Measurements from ENCODE around the gene PSMB10. TPM values are rescaled to one million over a fixed set of nuclear protein-coding genes. Genes with fewer than 3 reads are reported as not detected.

Gene PSMB10
- total RNA-seq, 1 experiment from 2014 or later: 41.0 TPM

- Histone ChIP-seq H3K27me3 (ENCODE audit: insufficient read depth, low read length) (no peaks in the 10 kb centered on the region), H3K9me2 (ENCODE audit: insufficient read depth) (no peaks in the 10 kb centered on the region), H3K9ac (ENCODE audit: low read length) (no peak overlapping the region), H3K36me3 (ENCODE audit: control insufficient read depth in 1 of 2, insufficient read depth in 2 of 2, low read length in 2 of 2) (peaks cover 6 to 8% of the 10 kb centered on the region in 2 experiments; a peak in 2 of 4 replicates), H3K4me3 (replicated peaks in 1 of 2; ENCODE audit: low read depth in 1 of 2, low read length in 2 of 2) (no peak overlapping the region), H4K20me1 (ENCODE audit: insufficient read depth) (no peaks in the 10 kb centered on the region), H3K9me3 (ENCODE audit: control insufficient read depth in 1 of 2, insufficient read depth in 1 of 2, low read depth in 1 of 2, low read length in 2 of 2) (no peaks in the 10 kb centered on the region), H2AFZ (ENCODE audit: low read depth, low read length, poor library complexity, severe bottlenecking) (no peak overlapping the region), H3K27ac (ENCODE audit: low read depth, low read length) (no peak overlapping the region), H3K79me2 (ENCODE audit: insufficient read depth, low read length) (peaks cover 32% of the 10 kb centered on the region), H3K4me1 (ENCODE audit: control insufficient read depth in 1 of 2, insufficient read depth in 2 of 2, low read length in 2 of 2) (peaks cover 18 to 20% of the 10 kb centered on the region in 2 experiments), H3K4me2 (ENCODE audit: low read length) (no peak overlapping the region)
- no TSS peak for BruUV-seq (replicated peaks)
- ATAC-seq: no peak
- no peak for DNase-seq (ENCODE audit: low read depth, low spot score)
- TF ChIP-seq SRF (IDR thresholded peaks at IDR 0.05; ENCODE audit: low read depth) (no peak), YY1 (IDR thresholded peaks at IDR 0.05; ENCODE audit: extremely low read depth, insufficient replicate concordance, low read depth, low read length) (no peak), EGR1 (IDR thresholded peaks at IDR 0.05; ENCODE audit: low read depth) (no peak), CEBPB (IDR thresholded peaks at IDR 0.05; ENCODE audit: low read depth) (no peak), POLR2A (IDR thresholded peaks at IDR 0.05; ENCODE audit: borderline replicate concordance, extremely low read depth, insufficient read depth, insufficient read length) (no peak), MAX (IDR thresholded peaks at IDR 0.05) (no peak), FOSL1 (IDR thresholded peaks at IDR 0.05; ENCODE audit: low read depth) (no peak), RAD21 (IDR thresholded peaks at IDR 0.05; ENCODE audit: low read depth) (no peak), CTCF (IDR thresholded peaks at IDR 0.05 in 2 of 3, conservative IDR thresholded peaks at IDR 0.05 in 1 of 3; ENCODE audit: borderline replicate concordance in 1 of 3, insufficient read depth in 1 of 3, low read depth in 2 of 3, low read length in 2 of 3) (no peak)
- intact Hi-C loops (cut with micrococcal nuclease): no loop called here
- ChIA-PET CTCF (no interaction called here), POLR2A (no interaction called here), RAD21 (ENCODE audit: low non-redundant PET in 1 of 2, low total read pairs in 2 of 2, uncharacterized antibody in 2 of 2, unreplicated experiment in 2 of 2) (no interaction called here)
These were observed 26.6 kb upstream of the PSMB10 start for GRCh38 chr16:67963292-67963661.

- H3K36me3 ChIP-seq (ENCODE audit: control insufficient read depth in 1 of 2, insufficient read depth in 2 of 2, low read length in 2 of 2): peaks cover 8 to 10% of the 10 kb centered on the region in 2 experiments; a peak in 2 of 4 replicates
- no peaks in the 10 kb centered on the region for H3K9me2 ChIP-seq (ENCODE audit: insufficient read depth)
- CTCF ChIA-PET: no interaction called here
- H3K4me2 ChIP-seq (ENCODE audit: low read length): no peak overlapping the region
- ATAC-seq (no peak), DNase-seq (ENCODE audit: low read depth, low spot score) (no peak)
- peaks cover 21% of the 10 kb centered on the region; the same call in 1 of the 2 replicates for H3K79me2 ChIP-seq (ENCODE audit: insufficient read depth, low read length)
- RAD21 ChIA-PET (ENCODE audit: low non-redundant PET in 1 of 2, low total read pairs in 2 of 2, uncharacterized antibody in 2 of 2, unreplicated experiment in 2 of 2): no interaction called here
- H3K27ac ChIP-seq (ENCODE audit: low read depth, low read length): no peak overlapping the region
- H4K20me1 ChIP-seq (ENCODE audit: insufficient read depth): no peaks in the 10 kb centered on the region
- no TSS peak for BruUV-seq (replicated peaks)
- H3K27me3 ChIP-seq (ENCODE audit: insufficient read depth, low read length): no peaks in the 10 kb centered on the region
- intact Hi-C loops (cut with micrococcal nuclease): no loop called here
- peaks cover 15 to 16% of the 10 kb centered on the region in 2 experiments for H3K4me1 ChIP-seq (ENCODE audit: control insufficient read depth in 1 of 2, insufficient read depth in 2 of 2, low read length in 2 of 2)
- POLR2A ChIA-PET: no interaction called here
- H3K4me3 ChIP-seq (replicated peaks in 1 of 2; ENCODE audit: low read depth in 1 of 2, low read length in 2 of 2): no peak overlapping the region
- H2AFZ ChIP-seq (ENCODE audit: low read depth, low read length, poor library complexity, severe bottlenecking): no peak overlapping the region
- no peaks in the 10 kb centered on the region for H3K9me3 ChIP-seq (ENCODE audit: control insufficient read depth in 1 of 2, insufficient read depth in 1 of 2, low read depth in 1 of 2, low read length in 2 of 2)
- no peak overlapping the region for H3K9ac ChIP-seq (ENCODE audit: low read length)
- no peak for TF ChIP-seq ELF1 (IDR thresholded peaks at IDR 0.05; ENCODE audit: borderline replicate concordance, low read depth)
- TF ChIP-seq EGR1 (IDR thresholded peaks at IDR 0.05; ENCODE audit: low read depth): no peak
- no peak for TF ChIP-seq ZFX (IDR thresholded peaks at IDR 0.05)
- TF ChIP-seq EZH2phosphoT487 (IDR thresholded peaks at IDR 0.05; ENCODE audit: borderline replicate concordance): no peak
- no peak for TF ChIP-seq REST (IDR thresholded peaks at IDR 0.05; ENCODE audit: low read depth)
- TF ChIP-seq ZBTB33 (IDR thresholded peaks at IDR 0.05; ENCODE audit: extremely low read depth, insufficient replicate concordance, low read length): no peak
These were observed 25.5 kb upstream of the PSMB10 start for GRCh38 chr16:67962135-67962534.

All from HCT116 (cell line).